Fibroblast of peridontal ligament (primary cell): ENCODE data around the gene CITED4.

Experiments
- DNase-seq: peaks from one replicate; pipeline ENCODE4 v3.0.0-alpha.2; 2010; ENCODE audit errors: extremely low read depth

CITED4 gene

DNA sequence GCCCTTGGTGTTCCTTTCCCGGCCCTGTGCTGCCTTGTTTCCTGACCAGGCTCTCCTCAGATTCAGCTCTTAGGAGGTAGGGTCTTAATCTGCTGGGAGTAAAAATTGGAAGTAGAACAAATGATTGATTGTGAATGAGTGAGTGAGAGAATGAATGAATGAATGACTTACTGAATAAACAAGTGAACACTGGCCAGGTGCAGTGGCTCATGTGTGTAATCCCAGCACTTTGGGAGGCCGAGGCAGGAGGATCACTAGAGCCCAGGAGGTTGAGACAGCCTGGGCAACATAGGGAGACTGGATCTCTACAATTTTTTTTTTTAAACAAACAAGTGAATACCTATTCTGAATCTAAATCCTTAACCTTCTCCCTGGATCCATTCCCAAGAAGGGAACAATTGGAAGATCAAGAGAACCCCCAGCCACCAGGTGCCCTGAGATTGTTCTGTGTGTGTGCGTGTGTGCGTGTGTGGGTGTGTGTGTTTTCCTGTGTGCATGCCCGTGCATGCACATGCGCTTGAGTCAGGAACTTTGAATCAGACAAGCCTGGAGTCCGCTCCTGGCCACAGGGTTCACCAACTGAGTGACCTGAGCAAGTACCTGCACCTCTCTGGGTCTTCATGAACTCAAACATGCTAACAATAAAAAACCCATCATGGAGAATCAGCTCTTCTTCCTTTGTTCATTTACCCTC, 24.3 kb upstream of the CITED4 start:
- no peak for DNase-seq

DNA sequence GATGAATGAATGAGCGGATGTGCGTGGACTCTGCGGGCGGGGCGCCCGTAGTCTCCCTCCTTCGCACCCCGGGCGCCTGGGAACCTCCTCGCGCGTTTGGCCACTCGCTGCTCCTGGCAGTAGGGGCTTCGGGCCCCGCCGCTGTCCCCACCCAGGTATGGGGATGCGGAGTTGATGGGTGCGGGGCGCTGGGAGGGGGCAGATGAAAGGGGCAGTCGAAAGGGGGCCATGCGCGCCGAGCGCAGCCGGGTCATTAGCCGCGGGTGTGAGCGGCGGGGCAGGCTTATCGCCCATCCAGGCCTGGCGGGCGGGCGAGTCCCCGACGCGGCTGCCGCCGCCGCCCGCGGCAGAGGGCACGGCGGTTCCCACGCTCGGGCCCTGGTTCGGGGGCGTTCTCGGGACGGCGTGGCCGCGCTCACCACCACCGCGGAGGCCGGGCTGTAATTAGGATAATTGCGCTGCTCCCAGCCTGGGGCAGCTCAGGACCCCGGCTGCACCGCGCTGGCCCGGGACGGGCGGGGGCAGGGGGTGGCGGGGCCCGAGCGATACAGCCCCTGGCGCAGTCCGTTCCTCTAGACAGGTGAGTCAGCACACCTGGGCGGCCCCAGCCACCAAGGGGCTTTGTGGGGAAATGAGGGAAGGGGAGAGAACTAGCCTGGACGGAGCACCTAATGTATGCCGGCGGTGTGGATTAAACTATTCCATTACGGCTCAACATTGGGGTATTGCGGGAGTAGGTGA, 22.1 kb upstream of the CITED4 start:
- DNase-seq, result no peak

DNA sequence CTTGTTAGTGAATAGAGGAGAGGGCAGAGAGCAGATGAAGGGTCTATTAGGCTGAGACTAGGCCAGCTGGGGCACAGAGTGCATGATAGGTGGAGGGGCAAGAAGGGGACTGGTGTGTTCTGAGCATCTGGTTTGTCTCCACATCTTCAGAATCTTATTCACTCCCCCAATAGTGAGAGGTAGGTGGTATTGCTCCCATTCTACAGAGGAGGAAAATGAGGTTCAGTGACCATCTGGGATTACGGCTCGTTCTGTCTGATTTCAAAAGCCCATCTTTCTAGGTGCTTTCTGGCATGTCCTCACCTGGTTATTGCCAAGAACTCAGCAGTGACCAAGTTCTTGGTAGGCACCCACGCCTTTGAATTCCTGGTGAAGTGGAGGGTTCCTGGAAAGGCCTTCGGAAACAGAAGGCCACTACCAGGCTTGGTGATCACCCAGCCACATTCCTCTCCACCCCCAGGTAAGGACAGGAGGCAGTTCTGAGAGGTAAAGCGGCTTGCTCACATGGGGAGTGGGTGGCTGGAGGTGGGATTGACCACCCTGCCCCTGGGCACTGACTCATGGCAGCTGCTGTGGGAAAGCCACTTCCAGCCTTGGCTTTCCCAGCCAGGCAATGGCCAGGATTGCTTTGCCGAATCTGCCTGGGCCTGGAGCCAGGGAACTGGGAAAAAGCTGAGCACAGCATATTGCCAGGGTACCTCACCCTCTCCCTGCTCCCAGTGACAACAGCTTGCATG, 18.8 kb upstream of the CITED4 start:
- DNase-seq, result no peak

DNA sequence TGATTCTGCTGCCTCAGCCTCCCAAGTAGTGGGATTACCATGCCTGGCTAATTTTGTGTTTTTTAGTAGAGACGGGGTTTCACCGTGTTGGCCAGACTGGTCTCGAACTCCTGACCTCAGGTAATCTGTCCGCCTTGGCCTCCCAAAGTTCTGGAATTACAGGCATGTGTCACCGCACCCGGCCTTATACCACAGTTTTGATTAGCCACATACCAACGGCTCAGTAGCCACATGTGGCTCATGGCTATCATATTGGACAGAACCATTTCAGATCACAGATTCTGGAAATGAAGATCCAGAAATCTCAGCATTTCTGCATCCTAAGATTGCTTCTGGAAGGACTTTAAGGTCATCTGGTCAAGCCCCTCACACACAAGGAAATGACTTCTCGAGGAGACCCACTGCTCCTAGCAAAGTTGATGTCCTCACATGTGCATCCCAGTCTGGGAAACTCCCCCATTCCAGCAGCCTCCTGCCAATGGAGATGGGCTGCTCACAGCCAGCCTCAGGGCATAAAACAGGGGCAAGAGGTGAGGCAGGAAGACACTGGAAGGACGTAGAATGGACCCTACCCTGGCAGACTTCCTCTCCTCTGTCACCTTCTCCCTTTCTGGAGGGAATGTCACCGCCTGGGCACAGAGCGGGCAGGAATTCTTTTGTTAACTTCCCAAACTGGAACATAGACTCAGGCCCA, 17.5 kb upstream of the CITED4 start:
- no peak for DNase-seq

DNA sequence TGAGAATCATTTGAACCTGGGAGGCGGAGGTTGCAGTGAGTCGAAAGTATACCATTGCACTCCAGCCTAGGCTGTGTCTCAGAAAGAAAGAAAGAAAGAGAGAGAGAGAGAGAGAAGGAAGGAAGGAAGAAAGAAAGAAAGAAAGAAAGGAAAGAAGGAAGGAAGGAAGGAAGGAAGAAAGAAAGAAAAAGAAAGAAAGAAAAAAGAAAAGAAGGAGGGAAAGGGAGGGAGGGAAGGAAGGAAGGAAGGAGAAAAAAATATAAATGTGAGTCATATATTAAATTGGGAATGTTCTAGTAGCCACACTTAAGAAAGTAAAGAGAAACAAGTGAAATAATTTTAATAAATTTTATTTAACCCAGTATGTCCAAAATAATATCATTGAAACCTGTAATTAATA, 16.7 kb upstream of the CITED4 start:
- no peak for DNase-seq

DNA sequence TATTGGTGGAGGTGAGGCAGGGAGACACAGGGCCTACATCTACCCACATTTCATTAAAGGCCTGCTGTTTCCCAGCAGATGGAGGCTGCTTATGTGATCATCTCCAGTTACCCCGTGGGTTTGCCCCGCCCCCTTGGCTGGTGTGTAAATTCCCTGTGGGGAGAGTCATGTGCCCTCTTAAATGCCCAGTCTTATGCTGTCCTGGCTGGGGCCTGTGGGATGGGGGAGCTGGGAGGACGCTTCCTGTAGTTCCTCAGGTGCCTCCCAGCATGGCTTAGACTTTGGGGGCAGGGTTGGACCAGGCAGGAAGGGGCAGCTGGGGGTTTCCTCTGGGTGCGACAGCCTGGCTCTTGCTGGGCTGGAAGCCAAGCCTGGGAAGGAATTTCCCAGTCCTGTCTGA, 15.5 kb upstream of the CITED4 start:
- peak; percentile 87 for DNase-seq

DNA sequence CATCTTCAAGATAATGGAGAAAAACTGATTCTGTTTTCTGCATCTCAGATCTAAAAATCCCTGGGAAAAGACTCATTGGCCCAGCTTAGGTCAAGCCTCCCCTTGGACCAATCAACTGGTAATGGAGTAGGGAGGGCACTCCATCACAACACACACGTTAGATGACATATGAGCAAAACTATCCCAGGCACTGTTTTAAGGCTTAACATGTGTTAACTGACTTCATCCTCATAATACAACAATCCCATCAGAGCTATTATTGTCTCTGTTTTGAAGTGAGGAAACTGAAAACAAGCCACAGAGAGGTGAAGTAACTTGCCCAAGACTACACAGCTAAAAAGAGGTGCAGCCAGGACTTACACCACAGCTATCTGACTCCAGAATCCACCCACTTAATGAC, 14.7 kb upstream of the CITED4 start:
- no peak for DNase-seq

DNA sequence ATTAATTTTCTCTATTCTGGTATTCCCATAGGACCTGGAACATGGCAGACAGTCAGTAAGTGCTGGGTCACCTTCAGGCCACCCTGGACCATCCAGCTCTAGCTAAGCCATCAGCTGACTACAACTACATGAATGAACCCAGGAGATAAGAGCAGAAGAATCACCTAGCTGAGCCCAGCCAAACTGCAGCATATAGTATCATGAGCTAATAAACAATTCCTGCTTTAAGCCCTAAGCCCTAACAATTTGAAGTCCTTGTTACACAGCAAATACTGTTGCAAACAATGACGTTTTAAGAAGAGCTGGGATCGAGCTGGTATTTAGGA, 14.2 kb upstream of the CITED4 start:
- no peak for DNase-seq

DNA sequence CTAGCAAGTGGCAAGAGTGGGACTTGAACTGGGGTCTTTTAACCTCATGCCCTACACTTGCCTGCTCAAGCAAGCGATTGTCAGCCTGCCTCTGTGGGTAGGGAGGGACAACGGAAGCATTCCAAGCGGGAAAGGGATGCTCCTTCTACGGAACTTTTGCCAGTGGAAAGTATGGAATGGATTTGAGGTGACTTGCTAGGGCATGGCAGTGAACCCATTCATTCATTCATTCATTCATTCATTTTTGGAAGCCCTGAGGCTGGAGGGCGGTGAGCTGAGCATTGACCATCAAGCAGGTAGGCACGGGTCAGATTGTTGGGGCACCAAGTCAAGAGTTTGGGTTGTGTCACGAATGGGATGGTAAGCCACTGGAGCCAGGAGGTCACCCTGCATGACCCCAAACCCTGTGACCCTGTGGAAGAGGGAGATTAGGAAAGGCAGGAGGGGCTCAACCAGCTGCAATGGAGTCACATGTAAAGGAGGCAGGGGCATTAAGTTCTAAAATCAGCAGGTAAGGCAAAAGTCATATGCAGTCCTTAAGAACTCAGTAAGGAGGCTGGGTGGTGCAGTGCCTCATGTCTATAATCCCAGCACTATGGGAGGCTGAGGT, 11.8 kb upstream of the CITED4 start:
- DNase-seq, result no peak

DNA sequence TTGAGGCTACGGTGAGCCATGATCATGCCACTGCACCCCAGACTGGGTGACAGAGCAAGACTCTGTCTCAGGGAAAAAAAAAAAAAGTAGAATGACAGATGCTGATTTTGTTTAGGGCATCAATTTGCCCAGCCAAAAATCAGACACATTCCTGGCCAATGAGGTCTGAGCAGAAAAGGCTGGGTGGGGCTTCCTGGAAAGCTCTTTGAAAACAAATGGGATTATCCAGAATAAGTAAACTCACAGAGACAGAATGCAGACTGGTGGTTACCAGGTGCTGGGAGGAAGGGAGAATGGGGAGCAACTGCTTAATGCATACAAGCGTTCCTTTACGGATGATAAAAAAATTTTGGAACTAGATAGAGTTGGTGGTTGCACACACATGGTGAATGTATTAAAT, 10.1 kb upstream of the CITED4 start:
- no peak for DNase-seq

DNA sequence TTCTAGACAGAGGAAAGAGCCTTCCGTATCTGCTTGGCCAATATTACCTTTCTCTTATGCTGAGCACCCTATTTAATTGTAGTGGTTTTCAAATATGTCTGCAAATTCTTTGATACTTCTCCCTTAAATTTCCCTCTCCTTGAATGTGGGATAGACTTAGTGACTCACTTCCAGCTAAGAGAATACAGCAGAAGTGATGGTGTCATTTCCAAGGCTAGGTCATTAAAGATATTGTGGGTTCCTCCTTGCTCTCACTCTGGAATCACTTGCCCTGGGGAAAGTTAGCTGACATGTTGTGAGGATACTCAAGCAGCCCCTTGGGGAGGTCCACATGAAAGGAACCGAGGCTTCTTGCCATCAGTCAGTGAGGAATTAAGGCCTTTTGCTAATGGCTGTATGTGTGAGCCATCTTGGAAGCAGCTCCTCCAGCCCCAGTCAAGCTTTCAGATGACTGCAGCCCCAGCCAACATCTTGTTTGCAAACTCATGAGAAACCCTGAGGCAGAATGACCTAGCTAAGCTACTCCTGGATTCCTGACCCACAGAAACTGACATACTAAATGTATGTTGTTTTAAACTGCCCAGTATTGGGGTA, 8.1 kb upstream of the CITED4 start:
- no peak for DNase-seq

DNA sequence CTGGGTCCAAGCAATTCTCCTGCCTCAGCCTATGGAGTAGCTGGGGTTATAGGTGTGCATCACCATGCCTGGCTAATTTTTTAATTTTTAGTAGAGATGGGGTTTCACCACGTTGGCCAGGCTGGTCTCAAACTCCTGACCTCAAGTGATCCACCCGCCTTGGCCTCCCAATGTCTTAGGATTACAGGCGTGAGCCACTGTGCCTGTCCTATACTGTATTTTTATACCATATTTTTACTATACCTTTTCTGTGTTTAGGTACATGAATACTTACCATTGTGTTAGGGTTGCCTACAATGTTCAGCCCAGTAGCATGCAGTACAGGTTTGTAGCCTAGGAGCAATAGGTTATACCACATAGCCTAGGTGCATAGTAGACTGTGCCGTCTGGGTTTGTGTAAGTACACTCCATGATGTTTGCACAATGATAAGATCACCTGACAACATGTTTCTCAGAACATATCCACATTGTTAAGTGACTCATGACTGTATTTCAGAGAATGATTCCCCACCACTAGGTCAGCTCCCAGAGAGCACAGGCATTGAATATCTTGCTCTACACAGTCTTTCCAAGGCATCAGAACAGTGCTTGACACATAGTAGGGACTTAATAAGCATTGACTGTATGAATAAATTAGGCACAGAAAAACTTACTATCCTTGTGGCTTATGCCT, 6.0 kb upstream of the CITED4 start:
- DNase-seq, result peak; percentile 49

DNA sequence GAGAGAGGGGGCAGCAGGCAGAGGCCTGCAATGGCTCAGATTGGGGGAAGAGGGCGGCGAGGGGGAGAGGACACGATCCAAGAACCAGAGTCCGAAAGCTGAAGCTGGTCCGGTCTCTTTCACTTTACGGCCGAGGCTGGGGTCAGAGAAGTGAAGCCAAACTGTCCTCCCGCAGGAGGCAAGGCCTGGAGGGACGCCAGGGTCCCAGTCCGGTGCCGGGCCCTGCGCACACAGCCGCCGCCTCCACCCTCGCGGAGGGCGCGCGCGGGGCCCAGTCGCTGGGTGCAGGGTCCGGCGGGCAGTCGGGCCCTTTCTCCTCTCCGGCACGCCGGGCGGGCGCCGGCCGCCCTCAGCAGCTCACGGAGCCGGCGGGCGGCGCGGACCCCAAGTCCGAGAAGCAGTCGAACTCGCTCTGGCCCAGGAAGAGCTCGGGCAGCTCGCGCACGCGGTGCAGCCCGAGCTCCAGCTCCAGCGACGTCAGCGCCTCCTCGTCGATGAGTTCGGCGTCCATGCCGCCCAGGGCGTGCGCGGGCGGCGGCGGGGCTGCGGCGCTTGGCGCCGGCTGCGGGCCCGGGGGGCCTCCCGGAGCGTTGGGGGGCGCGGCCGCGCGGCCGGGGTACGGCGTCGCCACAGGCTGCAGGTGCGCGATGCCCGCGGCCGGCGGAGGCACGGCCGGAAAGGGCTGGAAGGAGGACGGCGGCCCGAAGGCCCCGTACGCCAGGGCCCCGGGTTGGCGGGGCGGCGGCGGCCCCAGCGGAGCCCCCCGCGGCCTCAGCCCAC, 749 bp downstream of the CITED4 start:
- DNase-seq, result peak; percentile 24

DNA sequence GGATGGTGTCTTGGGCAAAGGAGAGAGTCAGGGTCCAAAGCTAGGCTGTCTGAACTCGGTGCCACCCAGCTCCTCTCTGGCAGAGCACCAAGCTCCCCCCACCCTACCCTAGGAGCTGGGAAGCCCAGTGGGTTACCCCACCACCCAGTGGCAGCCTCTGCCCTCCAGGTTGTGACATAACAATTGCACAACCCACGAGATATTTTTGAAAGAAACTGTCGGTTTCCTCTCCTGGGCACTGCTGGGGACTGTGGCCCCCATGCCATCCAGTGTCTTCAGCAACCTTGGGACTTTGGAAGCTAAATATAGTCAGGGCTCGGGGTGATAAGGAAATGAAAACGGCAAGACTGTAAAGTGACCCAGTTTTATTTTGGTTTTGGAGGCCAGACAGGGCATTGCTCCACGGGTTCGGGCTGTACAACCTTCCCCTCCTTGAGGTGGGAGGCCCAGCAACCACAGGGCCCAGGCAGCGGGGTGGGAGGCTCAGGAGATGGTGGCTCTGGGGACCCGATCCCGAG, 1.4 kb downstream of the CITED4 start:
- DNase-seq, result no peak

DNA sequence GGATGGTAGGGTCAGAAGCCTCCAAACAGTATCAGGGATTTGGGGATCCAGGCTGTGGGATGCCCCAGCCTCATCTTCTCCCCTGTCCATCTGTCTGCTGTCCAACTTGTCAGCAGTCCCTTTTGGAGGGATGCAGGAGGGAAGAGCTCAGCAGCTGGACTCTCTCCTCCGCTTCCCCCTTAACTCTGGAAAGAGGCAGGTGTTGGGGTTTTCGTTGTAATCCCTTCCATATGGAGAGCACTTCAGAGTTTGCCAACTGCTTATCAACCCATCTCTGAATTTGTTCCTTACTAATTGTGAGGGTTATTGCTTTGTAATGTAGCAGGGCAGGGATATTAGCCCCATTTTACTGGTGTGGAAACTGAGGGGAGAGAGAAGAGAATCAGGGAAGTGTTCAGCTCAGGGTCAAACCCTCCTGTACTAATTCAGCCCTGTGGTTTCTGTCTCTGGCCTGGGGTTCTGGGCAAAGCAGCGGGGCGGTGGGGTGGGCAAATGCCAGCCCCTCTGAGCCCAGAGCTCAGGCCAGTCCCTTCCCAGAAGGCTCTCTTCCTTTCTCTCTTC, 3.2 kb downstream of the CITED4 start:
- no peak for DNase-seq

DNA sequence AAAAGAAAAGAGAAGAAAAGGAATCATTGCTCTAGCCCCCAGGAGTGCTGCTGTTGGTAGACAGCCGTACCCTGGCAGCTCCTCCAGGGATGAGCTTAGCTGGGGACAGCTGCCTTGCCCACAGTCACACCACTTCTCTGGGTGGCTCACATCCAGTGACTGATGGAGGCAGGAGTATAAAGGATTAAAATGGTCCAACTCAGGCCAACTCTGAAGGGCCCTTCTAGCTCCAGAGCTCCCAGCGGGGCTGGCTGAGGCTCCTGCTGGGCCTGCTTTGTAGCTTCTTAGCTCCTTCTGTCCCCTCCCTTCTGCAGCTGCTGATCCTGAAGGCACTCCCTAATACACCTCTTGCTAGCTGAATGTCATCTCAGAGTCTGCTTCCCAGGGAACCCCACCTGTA, 4.4 kb downstream of the CITED4 start:
- DNase-seq, result no peak

DNA sequence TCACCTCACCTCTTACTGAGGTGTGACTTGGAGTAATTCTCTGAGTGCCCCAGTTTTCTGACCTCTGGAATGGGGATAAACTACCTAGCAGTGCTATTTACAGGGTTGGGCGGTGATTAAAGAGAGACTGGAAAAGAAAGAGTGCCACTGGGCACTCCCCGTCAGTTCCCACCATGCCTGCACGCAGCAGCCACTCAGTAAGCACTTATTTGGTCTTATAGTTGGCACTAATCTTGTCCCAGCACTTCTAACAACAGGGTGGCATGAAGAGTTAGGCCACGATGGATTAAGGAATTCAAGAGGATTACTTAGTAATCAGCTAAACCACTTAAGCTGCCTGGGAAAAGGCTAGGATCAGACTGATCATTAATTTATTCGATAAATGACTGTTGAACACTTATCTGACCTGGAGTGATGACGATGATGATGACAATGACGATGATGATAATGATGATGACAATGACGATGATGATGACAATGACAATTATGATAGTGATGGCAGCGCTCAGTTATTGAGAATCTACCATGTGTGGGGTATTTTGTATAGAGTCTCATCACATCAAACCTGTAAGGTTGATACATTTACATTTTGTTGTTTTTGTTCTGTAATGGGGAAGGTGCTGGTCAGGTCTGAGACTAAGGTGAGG, 5.4 kb downstream of the CITED4 start:
- DNase-seq, result no peak

DNA sequence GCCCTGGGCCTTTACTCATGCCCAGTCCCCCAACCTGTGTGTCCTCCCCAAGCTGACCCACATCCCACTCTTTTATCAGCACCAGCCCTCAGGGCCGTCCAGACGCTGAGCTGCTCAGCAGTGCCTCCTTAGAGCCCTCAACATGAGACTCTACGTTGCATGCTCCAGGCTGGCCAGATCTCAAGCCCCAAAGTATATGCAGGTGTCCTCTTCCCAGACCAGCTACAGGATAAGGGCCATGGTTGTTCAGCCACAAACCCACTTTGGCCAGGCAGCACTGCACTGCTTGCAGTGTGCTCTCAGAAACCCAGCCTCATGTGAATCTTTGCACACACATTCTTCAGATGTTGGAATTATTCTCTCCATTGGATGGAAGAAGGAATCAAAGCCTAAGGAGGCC, 6.0 kb downstream of the CITED4 start:
- DNase-seq, result no peak

DNA sequence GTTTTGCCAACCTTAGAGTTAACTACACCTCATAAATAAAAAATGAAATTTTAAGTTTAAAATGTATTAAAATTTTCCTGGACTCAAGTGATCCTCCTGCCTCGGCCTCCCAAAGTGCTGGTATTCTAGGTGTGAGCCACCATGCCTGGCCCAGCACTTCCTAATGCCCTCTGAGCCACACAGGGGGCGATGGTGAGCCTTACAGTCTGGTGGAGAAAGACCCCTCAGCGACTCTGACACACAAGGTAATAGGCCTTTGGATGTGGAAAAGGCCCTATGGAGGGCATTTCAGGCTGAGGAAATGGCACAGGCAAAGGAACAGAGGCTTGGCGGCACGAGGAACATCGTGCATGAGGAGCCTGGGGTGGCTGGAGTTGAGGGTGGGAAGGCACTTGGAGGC, 6.7 kb downstream of the CITED4 start:
- DNase-seq, result no peak

DNA sequence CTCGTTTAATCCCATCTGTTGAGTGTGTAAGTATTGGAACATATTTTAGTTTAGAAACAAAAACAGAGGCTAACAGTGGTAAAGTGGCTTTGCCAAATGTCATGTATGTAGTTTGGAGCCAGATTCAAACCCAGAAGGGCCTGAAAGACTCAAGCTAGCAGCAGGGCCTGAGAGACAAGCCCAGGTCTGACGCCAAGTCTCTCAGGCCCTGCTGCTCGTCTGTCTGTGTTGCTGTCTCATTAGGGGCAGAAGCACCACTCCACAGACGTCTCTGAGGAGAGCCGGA, 8.3 kb downstream of the CITED4 start:
- no peak for DNase-seq
